HG03135 (cell line): ENCODE results near the gene INAFM2.

Experiments
- ATAC-seq: cut with Tn5 transposase; IDR thresholded peaks from one replicate; pipeline ENCODE4 v1.9.1; 2021; ENCODE audit warnings: mild to moderate bottlenecking, moderate library complexity; ENCODE audit not compliant: unreplicated experiment

INAFM2 gene

DNA sequence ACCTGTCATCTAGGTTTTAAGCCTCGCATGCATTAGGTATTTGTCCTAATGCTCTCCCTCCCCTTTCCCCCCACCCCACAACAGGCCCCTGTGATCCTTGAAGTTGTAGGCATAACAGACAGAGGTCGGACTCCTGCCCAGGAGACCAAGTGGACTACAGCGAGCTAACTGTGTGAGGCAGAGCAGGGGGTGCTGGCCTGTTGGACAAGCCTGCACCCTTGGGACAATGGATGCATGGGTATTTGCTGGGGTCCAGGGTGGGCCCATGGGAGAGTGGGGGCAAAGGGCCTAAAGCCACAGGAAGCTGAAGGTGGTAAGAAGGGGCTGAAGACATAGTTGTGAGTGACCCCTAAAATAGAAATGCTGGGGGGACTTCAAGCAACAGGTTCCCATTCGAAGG is 18.2 kb upstream of the INAFM2 start:
- ATAC-seq: no peak

DNA sequence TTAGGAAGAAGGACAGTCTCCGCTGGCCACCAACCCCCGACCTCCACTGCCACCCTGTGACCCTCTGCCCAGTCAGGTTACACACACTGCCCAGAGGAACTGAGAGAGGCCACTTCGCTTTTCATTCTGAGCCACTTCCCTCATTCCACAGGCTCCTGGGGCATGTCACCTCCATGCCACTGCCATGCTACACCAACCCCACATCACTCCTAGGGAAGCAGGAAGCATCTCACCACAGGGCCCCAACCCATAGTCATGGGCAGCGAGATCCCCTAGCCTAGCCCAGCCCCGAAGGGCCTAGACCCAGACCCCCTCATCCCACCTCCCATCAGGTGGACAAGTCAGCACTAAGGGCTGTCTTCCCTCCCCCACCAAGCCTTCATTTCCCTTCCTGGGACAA is 17.1 kb upstream of the INAFM2 start:
- ATAC-seq: no peak

GRCh38 chr15:40306908-40307307 is 16.6 kb upstream of the INAFM2 start:
- no peak for ATAC-seq

GRCh38 chr15:40307421-40308211 is 15.9 kb upstream of the INAFM2 start, which contains the start of gene PLCB2:
Gene PLCB2, minus strand, starts transcription at chr15:40307935. Its CDS starts 263 bp downstream, at chr15:40307672.
- peak; percentile 57 for ATAC-seq

GRCh38 chr15:40309344-40309862 is 14.1 kb upstream of the INAFM2 start:
- no peak for ATAC-seq

DNA sequence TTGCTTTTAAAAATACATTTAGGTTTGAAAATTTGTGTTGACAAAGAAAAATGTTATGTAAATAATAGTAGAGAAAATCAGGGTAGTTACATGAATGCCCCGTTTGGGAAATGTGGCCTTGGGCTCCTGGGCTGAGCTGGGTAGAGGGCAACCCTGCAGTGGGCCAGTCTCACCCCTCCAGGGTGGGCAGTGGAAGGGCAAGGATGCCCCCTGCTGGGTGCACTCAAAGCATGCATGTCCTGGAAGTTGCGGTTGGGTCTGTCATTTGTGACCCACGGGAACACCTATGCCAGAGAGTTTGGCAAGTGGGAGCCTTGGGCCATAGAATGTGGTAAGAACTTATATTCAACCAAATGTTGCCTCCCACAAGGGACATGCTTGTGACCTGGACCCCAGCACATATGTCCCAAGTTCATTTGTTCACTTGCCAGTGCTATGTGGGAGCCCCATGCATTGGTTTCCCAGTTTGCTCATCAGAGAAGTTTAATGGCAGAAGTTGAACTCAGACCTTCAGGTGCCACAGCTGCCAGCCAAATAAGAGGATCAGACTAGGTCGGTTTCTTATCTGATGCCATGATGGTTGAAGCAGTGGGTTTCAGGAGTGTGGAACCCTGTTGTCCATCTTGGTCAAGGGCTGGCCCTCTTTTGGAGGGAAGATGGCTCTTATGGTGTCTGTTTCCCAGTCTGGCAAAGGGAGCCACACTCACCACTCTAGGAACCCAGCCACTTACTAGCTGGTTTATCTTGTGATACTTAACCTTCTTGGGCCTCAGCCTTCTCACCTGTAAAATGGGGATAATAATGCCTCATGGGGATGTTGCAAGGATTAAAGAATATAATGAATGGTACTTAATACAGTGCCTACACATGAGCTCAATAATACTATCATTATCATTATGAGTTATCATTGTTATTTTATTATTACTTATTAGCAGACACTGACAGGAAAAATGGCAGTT is 13.2 kb upstream of the INAFM2 start:
- no peak for ATAC-seq

DNA sequence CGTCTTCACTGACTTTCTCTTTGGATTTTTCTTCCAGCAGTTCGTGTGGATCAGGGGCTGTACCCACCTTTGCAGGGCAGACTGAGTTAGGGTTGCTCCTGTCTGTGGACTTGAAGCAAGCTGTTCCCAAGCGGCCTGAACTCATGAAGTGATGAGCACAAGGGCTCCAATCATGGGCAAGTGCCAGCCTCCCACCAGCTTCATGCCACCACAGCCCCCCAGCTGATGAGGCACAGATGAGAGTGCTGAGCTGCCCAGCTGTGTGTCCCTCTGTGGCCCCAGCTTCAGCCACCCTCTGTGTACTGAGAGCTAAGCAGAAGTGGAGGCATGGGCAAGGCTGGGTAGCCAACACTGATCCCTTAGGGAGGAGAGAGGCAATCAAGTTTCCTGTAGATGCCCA is 12.5 kb upstream of the INAFM2 start:
- no peak for ATAC-seq

DNA sequence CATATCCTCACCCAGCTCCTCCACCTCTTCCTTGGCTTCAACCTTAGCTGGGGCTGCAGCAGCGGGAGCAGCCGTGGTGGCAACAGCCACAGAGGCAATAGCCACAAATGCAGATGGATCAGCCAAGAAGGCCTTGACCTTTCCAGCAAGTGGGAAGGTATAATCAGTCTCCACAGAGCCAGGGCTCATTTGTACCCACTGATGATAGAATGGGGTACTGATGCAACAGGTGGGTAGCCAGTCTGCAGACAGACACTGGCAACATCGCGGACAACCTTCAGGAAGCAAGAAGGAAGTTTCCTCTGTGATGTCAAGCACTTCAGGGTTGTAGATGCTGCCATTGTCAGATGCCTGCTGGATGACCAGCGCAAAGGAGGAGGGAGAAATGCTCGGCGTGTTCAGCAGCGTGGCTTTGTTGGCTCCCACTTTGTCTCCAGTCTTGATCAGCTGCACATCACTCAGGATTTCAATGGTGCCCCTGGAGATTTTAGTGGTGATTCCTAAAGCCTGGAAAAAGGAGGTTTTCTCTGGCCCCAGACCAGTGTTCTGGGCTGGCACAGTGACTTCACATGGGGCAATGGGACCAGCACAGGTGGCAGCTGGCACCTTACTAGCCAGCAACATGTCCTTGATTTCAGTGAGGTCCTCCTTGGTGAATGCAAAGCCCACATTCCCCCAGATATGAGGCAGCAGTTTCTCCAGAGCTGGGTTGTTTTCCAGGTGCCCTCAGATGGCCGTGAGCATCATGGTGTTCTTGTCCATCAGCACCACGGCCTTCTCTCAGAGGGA is 10.9 kb upstream of the INAFM2 start:
- no peak for ATAC-seq

DNA sequence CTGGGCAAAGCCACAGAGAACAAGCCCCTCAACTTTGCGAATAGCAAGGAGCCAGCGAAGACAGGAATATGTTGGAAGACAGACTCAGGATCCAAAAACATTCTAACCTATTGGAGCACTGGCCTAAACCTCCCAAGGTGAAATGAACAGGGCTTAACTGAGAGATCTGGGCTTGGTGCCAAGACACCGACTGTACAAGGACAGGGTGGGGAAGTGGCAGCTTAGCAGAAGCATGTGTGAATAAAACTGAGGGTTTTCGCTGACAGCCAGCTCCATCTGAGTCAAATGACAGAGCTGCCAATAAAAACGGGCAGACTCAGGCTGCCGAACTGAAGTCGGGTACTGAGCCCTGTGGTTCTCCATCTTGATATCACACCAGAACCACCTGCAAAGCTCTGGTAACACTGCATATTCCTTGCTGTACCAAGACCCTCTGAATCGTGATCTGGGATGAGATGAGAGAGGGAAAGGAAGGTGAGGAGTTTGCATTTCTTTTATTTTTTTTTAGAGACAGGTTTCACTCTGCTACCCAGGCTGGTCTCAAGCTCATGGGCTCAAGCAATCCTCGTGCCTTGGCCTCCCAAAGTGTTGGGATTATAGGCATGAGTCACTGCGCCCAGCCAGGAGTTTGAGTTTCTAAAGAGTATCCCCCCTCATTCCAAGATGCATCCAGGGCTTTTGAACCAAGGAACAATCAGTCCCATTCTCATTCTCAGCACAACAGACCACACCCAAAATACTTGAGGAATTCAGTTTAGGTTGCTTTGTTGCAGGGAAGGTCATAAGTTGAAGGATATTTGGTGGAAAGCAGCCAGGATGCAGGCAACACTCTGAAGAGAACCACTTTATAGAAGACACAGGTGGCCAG is 9.7 kb upstream of the INAFM2 start:
- ATAC-seq: no peak

DNA sequence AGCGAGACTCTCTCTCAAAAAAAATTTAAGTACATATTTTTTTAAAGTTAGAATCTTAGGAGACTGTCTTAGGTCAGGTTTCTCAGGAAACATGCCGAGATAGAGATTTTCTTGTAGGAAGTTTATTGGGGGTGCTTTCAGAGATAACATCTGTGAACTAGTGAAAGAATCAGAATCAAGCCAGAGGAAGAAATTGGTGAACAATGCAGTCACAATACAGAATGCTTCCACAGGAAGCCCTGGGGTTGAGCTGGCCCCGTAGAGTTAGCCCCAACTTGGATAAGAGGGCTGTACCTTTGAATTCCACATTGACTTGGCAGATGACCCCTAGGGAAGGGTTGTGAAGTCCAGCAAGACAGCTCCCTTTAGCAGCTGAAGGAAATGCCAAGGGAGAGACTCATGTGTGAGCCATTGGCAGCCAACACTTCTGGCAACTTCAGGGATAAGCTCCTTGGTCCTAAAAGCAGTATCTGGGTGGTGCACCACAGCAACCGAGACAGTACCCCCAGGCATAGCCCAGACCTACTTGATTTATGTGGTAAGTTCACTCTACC is 8.7 kb upstream of the INAFM2 start:
- no peak for ATAC-seq

GRCh38 chr15:40316931-40317330 is 6.6 kb upstream of the INAFM2 start:
- ATAC-seq: no peak

GRCh38 chr15:40317580-40317979 is 5.9 kb upstream of the INAFM2 start:
- ATAC-seq: no peak

DNA sequence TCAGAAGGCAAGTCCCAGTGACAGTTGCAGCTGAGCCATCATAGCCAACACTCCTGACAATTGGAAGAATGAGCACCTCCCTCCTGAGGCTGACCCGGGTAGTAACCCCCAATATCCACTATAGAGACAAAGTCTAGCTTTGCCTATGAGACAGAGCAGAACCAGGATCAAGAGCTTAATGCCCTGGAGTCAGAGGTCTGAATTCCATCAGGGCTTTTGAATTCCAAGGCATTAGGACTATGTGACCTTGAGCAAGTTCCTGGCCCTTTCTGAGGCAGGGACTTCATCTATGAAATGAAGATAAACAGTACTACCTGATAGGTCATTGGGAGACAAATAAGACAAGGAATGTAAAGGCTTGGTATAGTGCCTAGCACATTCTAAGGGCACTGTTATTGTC is 3.1 kb upstream of the INAFM2 start:
- no peak for ATAC-seq

- no peak for ATAC-seq
These were observed 2.5 kb upstream of the INAFM2 start for GRCh38 chr15:40320931-40321371.

- no peak for ATAC-seq
These were observed 807 bp upstream of the INAFM2 start for GRCh38 chr15:40322531-40323238.

GRCh38 chr15:40323953-40324937 is 753 bp downstream of the INAFM2 start:
- peak; percentile 7 for ATAC-seq

- ATAC-seq: no peak
These were observed 1.7 kb downstream of the INAFM2 start for GRCh38 chr15:40325188-40325587.

DNA sequence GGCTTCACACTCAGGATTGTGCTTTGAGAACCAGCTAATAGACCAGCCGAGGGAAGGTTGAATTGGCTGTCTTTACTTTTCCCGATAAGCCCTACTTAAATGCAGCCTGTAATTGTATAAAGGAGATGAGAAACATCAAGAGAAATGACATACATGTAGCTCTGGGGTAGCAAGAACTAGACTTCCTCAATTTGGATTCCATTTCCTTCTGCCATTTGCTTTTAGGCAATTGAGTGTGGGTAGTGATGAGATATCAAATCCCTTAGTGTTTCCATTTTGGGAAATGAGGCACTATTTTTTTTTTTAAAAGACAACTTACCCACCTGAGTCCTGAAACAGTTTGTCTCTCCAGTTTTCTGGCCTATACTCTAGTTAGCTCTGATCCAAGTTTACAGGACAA is 2.2 kb downstream of the INAFM2 start:
- ATAC-seq: no peak
